CD14-positive monocyte (primary cell): ENCODE data around the gene MAD2L1BP. TPM values are rescaled to one million over a fixed set of nuclear protein-coding genes. Genes with fewer than 3 reads are reported as not detected.

Experiments used
- DNase-seq, 3 donors: peaks; one replicate each; pipeline ENCODE4 v3.0.0-alpha.2; 2011 to 2022
- H2AFZ ChIP-seq: 2 replicates; pipeline ENCODE4 v1.6.0; 2012; ENCODE audit warnings: mild to moderate bottlenecking, low read depth, low read length, inconsistent platforms; ENCODE audit not compliant: insufficient read depth, poor library complexity, severe bottlenecking
- H3K27ac ChIP-seq, 2 donors: 1 replicate in 1 of 2; 2 replicates in 1 of 2; pipeline ENCODE4 v1.5.1; 2012 to 2013; ENCODE audit warnings: low read length in 2 of 2, control low read depth in 1 of 2, inconsistent platforms in 1 of 2, low read depth in 1 of 2, mild to moderate bottlenecking in 1 of 2
- H3K27me3 ChIP-seq, 2 donors: one replicate each; pipeline versions ENCODE4 v1.6.0 to v1.6.1; 2011 to 2013; ENCODE audit warnings: low read length in 2 of 2; ENCODE audit not compliant: control insufficient read depth in 2 of 2, insufficient read depth in 2 of 2
- H3K36me3 ChIP-seq, 2 donors: replicated peaks in 1 of 2; 1 replicate in 1 of 2; 2 replicates in 1 of 2; pipeline versions ENCODE4 v1.5.1 to v1.6.1; 2012 to 2013; ENCODE audit warnings: low read length in 2 of 2, control low read depth in 1 of 2, inconsistent platforms in 1 of 2, mild to moderate bottlenecking in 1 of 2; ENCODE audit not compliant: insufficient read depth in 2 of 2, control insufficient read depth in 1 of 2
- H3K4me1 ChIP-seq, 2 donors: 1 replicate in 1 of 2; 2 replicates in 1 of 2; pipeline versions ENCODE4 v1.5.1 to v1.6.1; 2012 to 2013; ENCODE audit warnings: low read length in 2 of 2, control low read depth in 1 of 2, inconsistent platforms in 1 of 2, mild to moderate bottlenecking in 1 of 2, moderate library complexity in 1 of 2; ENCODE audit not compliant: insufficient read depth in 2 of 2, control insufficient read depth in 1 of 2
- H3K4me2 ChIP-seq: replicated peaks from 2 replicates; pipeline ENCODE3; 2012; ENCODE audit warnings: low read length, moderate library complexity, mild to moderate bottlenecking; ENCODE audit not compliant: poor library complexity, severe bottlenecking; ENCODE audit errors: extremely low read depth
- H3K4me3 ChIP-seq, 3 experiments: fragments of 200-600 bp in 1 of 3; sonication (generic) in 1 of 3; replicated peaks in 1 of 3; 1 replicate in 2 of 3; 2 replicates in 1 of 3; pipeline ENCODE4 v1.5.1; 2011 to 2013; ENCODE audit warnings: low read length in 3 of 3, mild to moderate bottlenecking in 3 of 3, control low read depth in 2 of 3, low read depth in 2 of 3, inconsistent platforms in 1 of 3, moderate library complexity in 1 of 3
- H3K79me2 ChIP-seq: 2 replicates; pipeline ENCODE4 v1.6.0; 2012; ENCODE audit warnings: mild to moderate bottlenecking, control low read depth, inconsistent platforms, low read length, moderate library complexity; ENCODE audit not compliant: insufficient read depth
- H3K9ac ChIP-seq: 2 replicates; pipeline ENCODE4 v1.6.0; 2017; ENCODE audit warnings: low read length, mild to moderate bottlenecking; ENCODE audit not compliant: insufficient read depth, poor library complexity, severe bottlenecking
- H3K9me3 ChIP-seq, 2 donors: replicated peaks in 1 of 2; 1 replicate in 1 of 2; 2 replicates in 1 of 2; pipeline versions ENCODE4 v1.5.1 to v1.6.1; 2012 to 2013; ENCODE audit warnings: low read length in 2 of 2, control low read depth in 1 of 2; ENCODE audit not compliant: control insufficient read depth in 1 of 2, insufficient read depth in 1 of 2
- H4K20me1 ChIP-seq: 2 replicates; pipeline ENCODE4 v1.6.0; 2012; ENCODE audit warnings: mild to moderate bottlenecking, low read length, control low read depth, moderate library complexity; ENCODE audit not compliant: insufficient read depth
- H3K27ac Mint-ChIP-seq, 7 donors: one replicate each; pipeline ENCODE4 v1.8.0; 2020; ENCODE audit warnings: mild to moderate bottlenecking in 7 of 7, mixed read lengths in 7 of 7, moderate library complexity in 6 of 7, inconsistent platforms in 2 of 7
- H3K27me3 Mint-ChIP-seq, 3 donors: one replicate each; pipeline ENCODE4 v1.8.0; 2021 to 2022; ENCODE audit warnings: low read depth in 3 of 3, mild to moderate bottlenecking in 3 of 3, mixed read lengths in 3 of 3, moderate library complexity in 3 of 3, inconsistent platforms in 1 of 3
- H3K36me3 Mint-ChIP-seq, 2 donors: one replicate each; pipeline ENCODE4 v1.8.0; 2020; ENCODE audit warnings: mixed read lengths in 2 of 2, inconsistent platforms in 1 of 2, mild to moderate bottlenecking in 1 of 2
- H3K4me1 Mint-ChIP-seq: one replicate; pipeline ENCODE4 v1.8.0; 2020; ENCODE audit warnings: mild to moderate bottlenecking, mixed read lengths
- H3K4me3 Mint-ChIP-seq, 2 donors: one replicate each; pipeline ENCODE4 v1.8.0; 2020; ENCODE audit warnings: mild to moderate bottlenecking in 2 of 2, mixed read lengths in 2 of 2, moderate library complexity in 1 of 2
- H3K9me3 Mint-ChIP-seq, 7 donors: one replicate each; pipeline ENCODE4 v1.8.0; 2020 to 2022; ENCODE audit warnings: mixed read lengths in 7 of 7, mild to moderate bottlenecking in 6 of 7, moderate library complexity in 6 of 7, inconsistent platforms in 2 of 7
- CTCF ChIP-seq: fragments of 200-600 bp; IDR thresholded peaks from one replicate; pipeline ENCODE4 v1.8.0; 2022; ENCODE audit warnings: antibody characterized with exemption, mild to moderate bottlenecking
- WGBS: methylation state at CpG from one replicate; pipeline ENCODE4 v1.1.5; 2013; ENCODE audit warnings: missing lambda C conversion rate; ENCODE audit not compliant: insufficient coverage; 5-methylcytosine and 5-hydroxymethylcytosine counted together
- intact Hi-C, 2 donors: fragments of 100-400 bp; cut with micrococcal nuclease; formaldehyde crosslinking; loops; one replicate each; pipeline versions ENCODE4 v1.15.0 to v1.15.1; 2023
- polyA plus RNA-seq, 3 donors: library from polyadenylated mRNA; depleted of rRNA in 1 of 3; unstranded in 2 of 3; stranded (reverse) in 1 of 3; fragments of 300-500 nt in 2 of 3; fragments of >200 nt in 1 of 3; fragmentation: Illumina TruSeq in 2 of 3; gene quantifications; 1 replicate in 2 of 3; 2 replicates in 1 of 3; pipeline ENCODE4 v1.2.3, GENCODE V29; 2012 to 2021

Gene MAD2L1BP
- polyA plus RNA-seq, 3 donors: 17.3 to 33.5 (median 26.5) TPM

- Histone ChIP-seq H3K4me1 (no peaks in the 10 kb centered on the region), H3K27ac (no peak overlapping the region), H3K79me2 (peaks cover 15% of the 10 kb centered on the region), H4K20me1 (peaks cover 38% of the 10 kb centered on the region), H3K27me3 (no peaks in the 10 kb centered on the region), H3K9ac (no peak overlapping the region), H3K4me3 (no peak overlapping the region), H3K36me3 (peaks cover 90 to 100% of the 10 kb centered on the region in 2 donors), H3K9me3 (no peaks in the 10 kb centered on the region), H2AFZ (no peak overlapping the region), H3K4me2 (no peak overlapping the region)
- intact Hi-C loops: no loop called here
- Mint-ChIP-seq H3K27ac (no peak overlapping the region), H3K9me3 (no peaks in the 10 kb centered on the region), H3K27me3 (peaks cover 0 to 2% (median 0%) of the 10 kb centered on the region in 3 donors), H3K4me1 (no peaks in the 10 kb centered on the region), H3K4me3 (no peak overlapping the region), H3K36me3 (peaks cover 83 to 98% of the 10 kb centered on the region in 2 donors)
- TF ChIP-seq CTCF: no peak
- DNase-seq: no peak
- WGBS: 97% methylated on average over 4 of the region's 7 CpGs
These were observed 41.4 kb downstream of the MAD2L1BP start for GRCh38 chr6:43676962-43677606.

- H3K4me3 Mint-ChIP-seq: no peak overlapping the region
- no peak overlapping the region for H3K27ac Mint-ChIP-seq
- H3K36me3 Mint-ChIP-seq: peaks cover 86 to 98% of the 10 kb centered on the region in 2 donors
These were observed 42.1 kb downstream of the MAD2L1BP start for GRCh38 chr6:43677759-43678158.

More at GRCh38 chr6:43677759-43678158, 42.1 kb downstream of the MAD2L1BP start:
- Histone ChIP-seq H3K4me2 (no peak overlapping the region), H2AFZ (no peak overlapping the region), H3K9ac (no peak overlapping the region), H3K27ac (no peak overlapping the region), H3K79me2 (peaks cover 22% of the 10 kb centered on the region), H3K9me3 (no peaks in the 10 kb centered on the region), H3K4me1 (no peaks in the 10 kb centered on the region), H3K4me3 (no peak overlapping the region), H3K36me3 (peaks cover 83 to 100% of the 10 kb centered on the region in 2 donors), H3K27me3 (no peaks in the 10 kb centered on the region), H4K20me1 (peaks cover 45% of the 10 kb centered on the region)
- Mint-ChIP-seq H3K9me3 (no peaks in the 10 kb centered on the region), H3K4me1 (no peaks in the 10 kb centered on the region), H3K27me3 (peaks cover 0 to 2% (median 0%) of the 10 kb centered on the region in 3 donors)
- intact Hi-C loops: no loop called here
- no peak for DNase-seq
- WGBS: 93% methylated on average over 6 of the region's 7 CpGs
- no peak for TF ChIP-seq CTCF
